IMR-90 (cell line): ENCODE measurements around the gene ADARB2. TPM values are rescaled to one million over a fixed set of nuclear protein-coding genes. Genes with fewer than 3 reads are reported as not detected.

Experiments used
- ATAC-seq: fragments of 200-7000 bp; cut with Tn5 transposase; 2 replicates; pipeline ENCODE4 v1.9.1; 2020; ENCODE audit warnings: low read depth, mild to moderate bottlenecking, moderate library complexity
- BruUV-seq: library from RNA; stranded (reverse); fragments of 400-500 nt; replicated peaks from 2 replicates; lab custom pipeline; 2021; lab: Mats Ljungman, UMichigan
- CTCF ChIA-PET: fragments of 300-600 bp; formaldehyde crosslinking; extraction: SDS; loops from one replicate; lab custom pipeline; 2021; ENCODE audit warnings: antibody characterized with exemption; lab: Yijun Ruan, JAX
- POLR2A ChIA-PET: fragments of 300-600 bp; sonication (Branson Sonifier 250); formaldehyde crosslinking; loops from one replicate; lab custom pipeline; 2022; ENCODE audit warnings: antibody characterized with exemption; ENCODE audit not compliant: unreplicated experiment; lab: Charles Lee
- DNase-seq: peaks from one replicate; pipeline ENCODE4 v3.0.0; 2013
- H2AFZ ChIP-seq: replicated peaks from 2 replicates; pipeline ENCODE3; 2013; ENCODE audit warnings: low read length, mild to moderate bottlenecking; ENCODE audit not compliant: poor library complexity
- H2AK5ac ChIP-seq: 2 replicates; pipeline ENCODE4 v1.6.1; 2013; ENCODE audit warnings: low read depth, low read length, inconsistent platforms
- H2AK9ac ChIP-seq: replicated peaks from 2 replicates; pipeline ENCODE3; 2013; ENCODE audit warnings: mild to moderate bottlenecking, low read depth, low read length, moderate library complexity; ENCODE audit not compliant: poor library complexity
- H2BK120ac ChIP-seq: 2 replicates; pipeline ENCODE4 v1.6.1; 2013; ENCODE audit warnings: low read depth, low read length, inconsistent platforms
- H2BK15ac ChIP-seq: 3 replicates; pipeline ENCODE4 v1.6.1; 2013; ENCODE audit warnings: low read depth, low read length, inconsistent platforms
- H2BK20ac ChIP-seq: 2 replicates; pipeline ENCODE4 v1.6.1; 2013; ENCODE audit warnings: low read depth, mild to moderate bottlenecking, inconsistent platforms, low read length, moderate library complexity
- H2BK5ac ChIP-seq: 2 replicates; pipeline ENCODE4 v1.6.1; 2013; ENCODE audit warnings: mild to moderate bottlenecking, low read depth, low read length, inconsistent platforms; ENCODE audit not compliant: poor library complexity, severe bottlenecking
- H3K14ac ChIP-seq: replicated peaks from 2 replicates; pipeline ENCODE4 v1.6.1; 2013; ENCODE audit warnings: low read depth, low read length, inconsistent platforms
- H3K18ac ChIP-seq: 2 replicates; pipeline ENCODE4 v1.6.1; 2013; ENCODE audit warnings: low read depth, low read length, control low read depth
- H3K23ac ChIP-seq: 2 replicates; pipeline ENCODE4 v1.6.1; 2013; ENCODE audit warnings: low read depth, low read length, inconsistent platforms
- H3K27ac ChIP-seq: 2 replicates; pipeline ENCODE4 v1.5.1; 2013; ENCODE audit warnings: mild to moderate bottlenecking, control low read depth, low read length; ENCODE audit not compliant: insufficient read depth
- H3K27me3 ChIP-seq: 2 replicates; pipeline ENCODE4 v1.6.1; 2013; ENCODE audit warnings: low read length; ENCODE audit not compliant: control insufficient read depth, insufficient read depth
- H3K36me3 ChIP-seq: 2 replicates; pipeline ENCODE4 v1.6.1; 2013; ENCODE audit warnings: low read length, mixed read lengths; ENCODE audit not compliant: control insufficient read depth, insufficient read depth
- H3K4ac ChIP-seq: 2 replicates; pipeline ENCODE4 v1.6.1; 2013; ENCODE audit warnings: low read depth, low read length, inconsistent platforms
- H3K4me1 ChIP-seq: 2 replicates; pipeline ENCODE4 v1.6.1; 2013; ENCODE audit warnings: low read length, mixed read lengths; ENCODE audit not compliant: control insufficient read depth, insufficient read depth
- H3K4me2 ChIP-seq: 2 replicates; pipeline ENCODE4 v1.6.1; 2013; ENCODE audit warnings: low read depth, mild to moderate bottlenecking, control low read depth, low read length, moderate library complexity
- H3K4me3 ChIP-seq: 2 replicates; pipeline ENCODE4 v1.5.1; 2013; ENCODE audit warnings: low read depth, mild to moderate bottlenecking, control low read depth, low read length, moderate library complexity; ENCODE audit not compliant: insufficient read depth
- H3K56ac ChIP-seq: 2 replicates; pipeline ENCODE4 v1.6.1; 2013; ENCODE audit warnings: low read length, inconsistent platforms; ENCODE audit not compliant: insufficient read depth; ENCODE audit errors: extremely low read depth
- H3K79me1 ChIP-seq, 2 experiments: 2 replicates each; pipeline ENCODE4 v1.6.1; 2013; ENCODE audit warnings: low read length in 2 of 2, inconsistent platforms in 1 of 2, low read depth in 1 of 2
- H3K9ac ChIP-seq: 2 replicates; pipeline ENCODE4 v1.6.1; 2013; ENCODE audit warnings: low read depth, low read length, control low read depth
- H3K9me1 ChIP-seq: 2 replicates; pipeline ENCODE4 v1.6.1; 2013; ENCODE audit warnings: low read length, inconsistent platforms; ENCODE audit not compliant: insufficient read depth
- H3K9me3 ChIP-seq: 2 replicates; pipeline ENCODE4 v1.6.1; 2013; ENCODE audit warnings: low read length; ENCODE audit not compliant: control insufficient read depth, insufficient read depth
- H4K20me1 ChIP-seq: 2 replicates; pipeline ENCODE4 v1.6.1; 2013; ENCODE audit warnings: low read length, inconsistent platforms; ENCODE audit not compliant: insufficient read depth
- H4K5ac ChIP-seq: 2 replicates; pipeline ENCODE4 v1.6.1; 2013; ENCODE audit warnings: mild to moderate bottlenecking, low read depth, low read length, control low read depth
- H4K8ac ChIP-seq, 2 experiments: 2 replicates each; pipeline ENCODE4 v1.6.1; 2013; ENCODE audit warnings: low read depth in 2 of 2, low read length in 2 of 2, control low read depth in 1 of 2, inconsistent platforms in 1 of 2
- H4K91ac ChIP-seq: 2 replicates; pipeline ENCODE4 v1.6.1; 2013; ENCODE audit warnings: low read depth, low read length, inconsistent platforms; ENCODE audit not compliant: insufficient read depth
- BHLHE40 ChIP-seq: fragments of 150-350 bp; IDR thresholded peaks from 2 replicates; pipeline ENCODE4 v1.6.1; 2016; ENCODE audit warnings: mild to moderate bottlenecking, low read depth, low read length
- CEBPB ChIP-seq: IDR thresholded peaks from 2 replicates; pipeline ENCODE4 v1.6.1; 2012; ENCODE audit warnings: low read depth, low read length, improper control_type of control experiment
- CHD1 ChIP-seq: IDR thresholded peaks from 2 replicates; pipeline ENCODE4 v1.6.1; 2012; ENCODE audit warnings: low read depth, low read length, improper control_type of control experiment
- FOS ChIP-seq: fragments of 150-350 bp; IDR thresholded peaks from 2 replicates; pipeline ENCODE4 v1.6.1; 2016; ENCODE audit warnings: low read depth, low read length
- MAFK ChIP-seq: IDR thresholded peaks from 2 replicates; pipeline ENCODE4 v1.6.1; 2012; ENCODE audit warnings: low read depth, low read length, improper control_type of control experiment
- MXI1 ChIP-seq: IDR thresholded peaks from 2 replicates; pipeline ENCODE4 v1.6.1; 2012; ENCODE audit warnings: low read depth, mild to moderate bottlenecking, low read length, moderate library complexity, borderline replicate concordance
- NFE2L2 ChIP-seq: fragments of 150-350 bp; IDR thresholded peaks from 2 replicates; pipeline ENCODE4 v1.6.1; 2016; ENCODE audit warnings: low read depth, mild to moderate bottlenecking, low read length
- POLR2A ChIP-seq: IDR thresholded peaks from 2 replicates; pipeline ENCODE4 v1.6.1; 2012; ENCODE audit warnings: mild to moderate bottlenecking, low read depth, low read length
- RAD21 ChIP-seq: IDR thresholded peaks from 2 replicates; pipeline ENCODE4 v1.6.1; 2012; ENCODE audit warnings: low read length, improper control_type of control experiment
- SMC3 ChIP-seq: fragments of 150-350 bp; IDR thresholded peaks from 2 replicates; pipeline ENCODE4 v1.6.1; 2016; ENCODE audit warnings: low read depth, mild to moderate bottlenecking, antibody characterized with exemption, low read length, moderate library complexity
- WGBS, 2 experiments: methylation state at CpG; one replicate each; pipeline versions ENCODE4 v1.1.5 to v1.1.7; 2013; ENCODE audit warnings: missing lambda C conversion rate in 2 of 2; ENCODE audit not compliant: insufficient read length in 1 of 2; ENCODE audit errors: extremely low coverage in 2 of 2; 5-methylcytosine and 5-hydroxymethylcytosine counted together
- dilution Hi-C: fragments of 300-500 bp; cut with HindIII; formaldehyde crosslinking; loops from one replicate; pipeline ENCODE4 v1.14.3; 2018; ENCODE audit warnings: low sequenced_read_pairs; ENCODE audit not compliant: unreplicated experiment
- in situ Hi-C: fragments of 300-500 bp; cut with MboI; formaldehyde crosslinking; loops from 3 replicates; pipeline ENCODE4 v1.14.3; 2019; ENCODE audit warnings: low sequenced_read_pairs, inconsistent platforms, mixed read lengths
- intact Hi-C: fragments of 100-400 bp; cut with micrococcal nuclease; formaldehyde crosslinking; loops from 2 replicates; pipeline ENCODE4 v1.10.0; 2022
- polyA plus RNA-seq, 3 experiments: library from polyadenylated mRNA; depleted of rRNA; stranded (reverse); fragments of >200 nt; gene quantifications; 2 replicates each; pipeline ENCODE4 v1.2.3, GENCODE V29; 2012; ENCODE audit warnings: low replicate concordance in 1 of 3
- total RNA-seq: library from RNA; depleted of rRNA; stranded (reverse); fragments of >200 nt; gene quantifications from 2 replicates; pipeline ENCODE4 v1.2.3, GENCODE V29; 2012
- TF ChIP-seq, protein P1 (sequence below): conservative IDR thresholded peaks from 2 replicates; pipeline ENCODE4 v1.5.1; 2012; ENCODE audit warnings: mild to moderate bottlenecking, low read depth, low read length, improper control_type of control experiment
- TF ChIP-seq, protein P2 (sequence below): fragments of 150-350 bp; IDR thresholded peaks from 2 replicates; pipeline ENCODE4 v1.6.1; 2016; ENCODE audit warnings: low read depth, mild to moderate bottlenecking, low read length, moderate library complexity, borderline replicate concordance

The ADARB2 gene
- total and polyA plus RNA-seq, 2 of the 4 experiments (the other 2 are of a cell fraction) = not detected

DNA sequence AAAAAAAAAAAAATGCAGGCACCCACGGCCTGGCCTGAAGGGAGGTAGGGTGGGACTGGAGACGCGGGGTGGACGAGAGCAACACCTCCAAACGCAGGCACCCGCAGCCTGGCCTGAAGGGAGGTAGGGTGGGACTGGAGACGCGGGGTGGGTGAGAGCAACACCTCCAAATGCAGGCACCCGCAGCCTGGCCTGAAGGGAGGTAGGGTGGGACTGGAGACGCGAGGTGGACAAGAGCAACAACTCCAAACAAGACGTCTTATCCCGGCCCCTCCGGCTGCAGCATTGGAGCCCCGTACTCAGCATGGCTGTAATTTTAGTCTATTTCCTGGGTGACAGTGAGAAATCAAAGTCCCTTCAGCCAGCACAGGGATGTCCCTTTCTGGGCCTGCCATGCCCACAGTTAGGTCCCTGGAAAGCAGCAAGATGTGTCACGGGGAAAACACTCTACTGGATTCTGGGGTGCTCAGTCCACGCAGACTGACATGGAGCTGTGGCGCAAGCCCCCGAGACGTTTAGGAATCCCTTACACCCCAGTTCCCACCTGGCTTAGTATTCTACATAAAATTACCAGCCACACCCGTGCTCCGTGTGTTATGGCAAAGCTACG lies 561.3 kb downstream of the ADARB2 start:
- intact Hi-C loops = no loop called here

More for the DNA sequence above, 561.3 kb downstream of the ADARB2 start:
- no peaks in the 10 kb centered on the region for H4K20me1 ChIP-seq
- dilution Hi-C loops (no loop called here), in situ Hi-C loops (no loop called here)
- ATAC-seq (no peak), DNase-seq (no peak)
- no peaks in the 10 kb centered on the region; the same call in 1 of the 2 replicates for H3K27me3 ChIP-seq
- no peak overlapping the region for H2BK20ac ChIP-seq
- no peaks in the 10 kb centered on the region; the same call in 1 of the 2 replicates for H3K9me1 ChIP-seq
- no TSS peak for BruUV-seq
- H2BK15ac ChIP-seq = no peak overlapping the region
- no peak overlapping the region for H4K8ac ChIP-seq
- no peak overlapping the region for H3K4me3 ChIP-seq
- no peak overlapping the region for H3K4me2 ChIP-seq
- H3K23ac ChIP-seq = no peak overlapping the region
- no peak overlapping the region for H4K91ac ChIP-seq
- no peaks in the 10 kb centered on the region for H3K4me1 ChIP-seq
- no peak overlapping the region for H3K9ac ChIP-seq
- H2BK120ac ChIP-seq = no peak overlapping the region
- no peak for TF ChIP-seq MAFK
- TF ChIP-seq, protein P1, sequence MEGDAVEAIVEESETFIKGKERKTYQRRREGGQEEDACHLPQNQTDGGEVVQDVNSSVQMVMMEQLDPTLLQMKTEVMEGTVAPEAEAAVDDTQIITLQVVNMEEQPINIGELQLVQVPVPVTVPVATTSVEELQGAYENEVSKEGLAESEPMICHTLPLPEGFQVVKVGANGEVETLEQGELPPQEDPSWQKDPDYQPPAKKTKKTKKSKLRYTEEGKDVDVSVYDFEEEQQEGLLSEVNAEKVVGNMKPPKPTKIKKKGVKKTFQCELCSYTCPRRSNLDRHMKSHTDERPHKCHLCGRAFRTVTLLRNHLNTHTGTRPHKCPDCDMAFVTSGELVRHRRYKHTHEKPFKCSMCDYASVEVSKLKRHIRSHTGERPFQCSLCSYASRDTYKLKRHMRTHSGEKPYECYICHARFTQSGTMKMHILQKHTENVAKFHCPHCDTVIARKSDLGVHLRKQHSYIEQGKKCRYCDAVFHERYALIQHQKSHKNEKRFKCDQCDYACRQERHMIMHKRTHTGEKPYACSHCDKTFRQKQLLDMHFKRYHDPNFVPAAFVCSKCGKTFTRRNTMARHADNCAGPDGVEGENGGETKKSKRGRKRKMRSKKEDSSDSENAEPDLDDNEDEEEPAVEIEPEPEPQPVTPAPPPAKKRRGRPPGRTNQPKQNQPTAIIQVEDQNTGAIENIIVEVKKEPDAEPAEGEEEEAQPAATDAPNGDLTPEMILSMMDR = no peak
- no peak for TF ChIP-seq CHD1
- no peak for TF ChIP-seq NFE2L2
- TF ChIP-seq POLR2A = no peak
- TF ChIP-seq MXI1 = no peak
- TF ChIP-seq RAD21 = no peak
- no peak for TF ChIP-seq BHLHE40
- no peak for TF ChIP-seq FOS
- TF ChIP-seq, protein P2, sequence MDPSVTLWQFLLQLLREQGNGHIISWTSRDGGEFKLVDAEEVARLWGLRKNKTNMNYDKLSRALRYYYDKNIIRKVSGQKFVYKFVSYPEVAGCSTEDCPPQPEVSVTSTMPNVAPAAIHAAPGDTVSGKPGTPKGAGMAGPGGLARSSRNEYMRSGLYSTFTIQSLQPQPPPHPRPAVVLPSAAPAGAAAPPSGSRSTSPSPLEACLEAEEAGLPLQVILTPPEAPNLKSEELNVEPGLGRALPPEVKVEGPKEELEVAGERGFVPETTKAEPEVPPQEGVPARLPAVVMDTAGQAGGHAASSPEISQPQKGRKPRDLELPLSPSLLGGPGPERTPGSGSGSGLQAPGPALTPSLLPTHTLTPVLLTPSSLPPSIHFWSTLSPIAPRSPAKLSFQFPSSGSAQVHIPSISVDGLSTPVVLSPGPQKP = no peak
- TF ChIP-seq CEBPB = no peak
- TF ChIP-seq SMC3 = no peak
- no peak overlapping the region for H3K56ac ChIP-seq
- CTCF ChIA-PET = no interaction called here
- WGBS, 2 experiments = 73% methylated on average over 10 of the region's 23 CpGs; no CpG with 5 or more reads in 1 of the 2 experiments
- POLR2A ChIA-PET = no interaction called here
- no peak overlapping the region for H3K27ac ChIP-seq
- no peak overlapping the region for H3K14ac ChIP-seq
- H3K36me3 ChIP-seq = no peaks in the 10 kb centered on the region
- no peak overlapping the region for H2AK5ac ChIP-seq
- H2BK5ac ChIP-seq = no peak overlapping the region
- no peak overlapping the region for H2AFZ ChIP-seq
- H3K9me3 ChIP-seq = no peaks in the 10 kb centered on the region
- no peaks in the 10 kb centered on the region for H3K79me1 ChIP-seq
- H3K4ac ChIP-seq = no peak overlapping the region
- H3K18ac ChIP-seq = no peak overlapping the region
- no peak overlapping the region for H2AK9ac ChIP-seq
- H4K5ac ChIP-seq = no peak overlapping the region
